GM12874 (cell line): ENCODE measurements around the gene NR4A3.

ENCODE experiments used
- TF ChIP-seq, protein P1 (sequence below): IDR thresholded peaks from 2 replicates; pipeline ENCODE4 v1.5.1; 2011; ENCODE audit warnings: low read depth, mild to moderate bottlenecking, control low read depth, low read length, moderate library complexity; ENCODE audit not compliant: insufficient read depth

The NR4A3 gene

DNA sequence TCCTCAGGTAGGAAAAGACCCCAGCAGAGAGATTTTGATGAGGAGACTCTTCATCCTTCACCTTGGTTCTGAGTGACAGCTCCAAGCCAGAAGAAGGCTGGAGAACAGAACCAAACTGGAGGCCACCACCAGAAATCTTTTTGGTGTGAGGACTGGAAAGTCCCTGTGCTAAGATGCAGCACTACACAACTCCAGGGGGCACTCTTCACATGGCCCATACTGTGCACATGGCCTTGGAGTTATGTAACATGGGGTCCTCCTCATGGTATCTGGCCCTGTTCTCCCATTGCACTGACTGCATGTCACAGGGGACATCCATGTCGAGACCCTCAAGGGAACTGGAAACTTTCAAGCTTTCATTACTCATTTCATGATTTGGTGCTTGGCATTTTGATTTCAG is 67.4 kb downstream of the NR4A3 start:
- TF ChIP-seq, protein P1, sequence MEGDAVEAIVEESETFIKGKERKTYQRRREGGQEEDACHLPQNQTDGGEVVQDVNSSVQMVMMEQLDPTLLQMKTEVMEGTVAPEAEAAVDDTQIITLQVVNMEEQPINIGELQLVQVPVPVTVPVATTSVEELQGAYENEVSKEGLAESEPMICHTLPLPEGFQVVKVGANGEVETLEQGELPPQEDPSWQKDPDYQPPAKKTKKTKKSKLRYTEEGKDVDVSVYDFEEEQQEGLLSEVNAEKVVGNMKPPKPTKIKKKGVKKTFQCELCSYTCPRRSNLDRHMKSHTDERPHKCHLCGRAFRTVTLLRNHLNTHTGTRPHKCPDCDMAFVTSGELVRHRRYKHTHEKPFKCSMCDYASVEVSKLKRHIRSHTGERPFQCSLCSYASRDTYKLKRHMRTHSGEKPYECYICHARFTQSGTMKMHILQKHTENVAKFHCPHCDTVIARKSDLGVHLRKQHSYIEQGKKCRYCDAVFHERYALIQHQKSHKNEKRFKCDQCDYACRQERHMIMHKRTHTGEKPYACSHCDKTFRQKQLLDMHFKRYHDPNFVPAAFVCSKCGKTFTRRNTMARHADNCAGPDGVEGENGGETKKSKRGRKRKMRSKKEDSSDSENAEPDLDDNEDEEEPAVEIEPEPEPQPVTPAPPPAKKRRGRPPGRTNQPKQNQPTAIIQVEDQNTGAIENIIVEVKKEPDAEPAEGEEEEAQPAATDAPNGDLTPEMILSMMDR: 0 out of 2 replicates have a peak, but pooled peaks have one; percentile 24

DNA sequence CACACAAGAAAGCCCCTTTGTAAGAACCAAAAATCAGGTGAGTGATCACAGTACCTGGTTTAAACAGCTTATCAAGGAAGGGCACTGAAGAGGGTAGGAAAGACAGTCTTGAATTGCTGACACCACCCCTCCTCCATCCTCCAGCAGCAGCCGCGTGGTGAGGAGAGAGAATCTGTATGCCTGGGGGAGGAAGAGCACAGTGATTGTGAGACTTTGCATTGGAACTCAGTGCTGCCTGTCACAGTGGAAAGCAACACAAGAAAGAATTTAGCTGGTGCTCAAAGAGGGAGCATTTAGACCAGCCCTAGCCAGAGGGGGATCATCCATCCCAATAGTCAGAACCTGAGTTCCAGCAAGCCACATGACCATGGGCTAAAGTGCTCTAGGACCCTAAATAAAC is 73.1 kb downstream of the NR4A3 start:
- TF ChIP-seq, protein P1: no peak

DNA sequence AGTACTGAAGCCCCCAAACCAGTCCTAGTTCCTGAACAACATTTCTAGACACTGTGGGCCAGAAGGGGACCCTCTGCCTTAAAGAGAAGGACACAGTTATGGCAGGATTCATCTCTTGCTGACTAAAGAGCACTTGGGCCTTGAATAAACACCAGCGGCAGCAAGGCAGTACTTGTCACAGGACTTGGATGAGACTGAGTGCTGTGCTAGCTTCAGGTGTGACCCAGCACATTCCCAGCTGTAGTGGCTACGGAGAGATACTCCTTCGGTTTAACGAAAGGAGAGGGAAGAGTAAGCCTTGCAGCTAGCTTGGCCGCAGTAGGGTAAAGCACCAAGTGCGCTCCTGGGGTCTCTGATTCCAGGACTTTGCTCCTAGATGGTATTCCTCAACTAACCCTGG is 73.8 kb downstream of the NR4A3 start:
- TF ChIP-seq, protein P1: no peak

DNA sequence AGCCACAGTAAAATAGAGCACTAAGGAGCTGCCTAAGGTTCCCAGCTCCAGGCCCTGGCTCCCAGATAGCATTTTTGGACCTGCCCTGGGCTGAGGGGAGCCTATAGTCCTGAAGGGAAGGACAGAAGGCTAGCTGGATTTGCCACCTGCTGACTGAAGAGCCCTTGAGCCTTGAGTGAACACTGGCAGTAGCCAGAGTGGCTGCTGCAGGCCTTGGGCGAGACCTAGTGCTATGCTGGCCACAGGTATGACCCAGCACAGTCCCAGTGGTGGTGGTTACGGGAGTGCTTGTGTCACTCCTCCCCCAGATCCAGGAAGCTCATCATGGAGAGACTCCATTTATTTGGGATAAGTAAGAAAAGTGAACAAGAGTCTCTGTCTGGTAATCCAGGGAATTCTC is 74.4 kb downstream of the NR4A3 start:
- TF ChIP-seq, protein P1: no peak

GRCh38 chr9:99903393-99903792 is 81.7 kb downstream of the NR4A3 start:
- TF ChIP-seq, protein P1: no peak

DNA sequence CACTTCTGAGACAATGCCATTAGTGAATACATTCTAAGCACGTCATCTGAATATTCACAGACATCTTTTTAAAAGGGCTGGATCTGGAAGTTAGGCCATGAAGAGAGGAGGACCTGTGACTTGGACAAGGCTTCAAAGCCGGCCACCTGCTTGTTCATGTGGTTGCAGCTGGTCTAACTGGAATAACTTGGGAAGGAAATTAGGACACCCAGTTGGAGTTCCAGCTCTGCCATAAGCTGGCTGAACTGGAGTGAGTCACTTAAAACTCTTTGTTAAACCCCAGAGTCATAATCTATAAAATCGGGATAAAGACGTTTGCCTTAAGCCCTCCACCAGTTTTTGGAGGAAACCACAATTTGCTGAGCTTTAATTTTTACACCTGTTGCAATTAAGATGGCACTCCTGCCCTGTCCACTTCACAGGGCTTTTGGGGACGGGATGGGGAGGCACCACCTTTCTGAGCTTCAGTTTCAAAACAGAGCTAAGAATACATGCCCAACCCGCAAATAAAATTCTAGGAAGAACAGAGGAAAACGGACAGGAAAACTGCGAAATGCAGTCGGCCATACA is 84.2 kb downstream of the NR4A3 start:
- TF ChIP-seq, protein P1: no peak

DNA sequence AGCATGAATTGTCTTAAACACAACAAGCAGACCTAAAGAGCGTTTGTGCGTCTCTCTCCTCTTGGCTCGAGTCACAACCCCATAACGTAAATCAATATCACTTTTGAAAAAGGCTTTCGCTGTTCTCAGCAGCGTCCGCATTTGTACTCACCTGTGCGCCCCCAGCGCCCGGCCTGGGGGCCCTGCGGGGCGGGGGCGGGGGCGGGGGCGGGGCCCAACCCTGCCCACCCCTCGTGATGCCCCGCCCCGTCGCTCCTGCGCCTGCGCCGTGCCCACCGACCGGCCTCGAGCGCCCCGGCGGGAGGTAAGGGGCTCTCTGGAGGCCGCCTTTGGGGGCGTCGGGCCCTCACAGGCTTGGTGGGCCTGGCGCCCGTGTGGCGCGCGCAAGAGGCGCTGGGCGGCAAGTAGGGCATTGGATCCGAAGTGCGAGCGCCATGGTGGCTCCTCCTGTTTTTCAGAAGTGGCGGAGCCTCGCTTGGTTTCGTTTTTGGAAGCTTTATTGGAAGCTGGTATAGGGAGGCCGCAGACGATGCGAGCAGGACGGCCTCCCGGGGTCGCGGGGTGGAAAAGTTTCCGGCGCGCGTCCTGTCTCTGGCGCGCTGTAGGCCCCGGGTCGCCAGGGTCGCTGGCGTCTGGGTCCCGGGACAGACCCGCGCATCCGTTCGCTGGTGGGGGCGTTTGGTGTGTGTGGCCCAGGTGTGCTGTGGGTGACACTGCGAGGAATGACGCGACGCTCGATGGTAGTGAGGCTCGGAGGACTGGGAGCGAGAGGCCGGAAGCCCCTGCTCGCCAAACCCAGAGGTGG is 84.9 kb downstream of the NR4A3 start, which contains the start of gene STX17:
Gene STX17, plus strand, starts transcription at position 252 of the 805 bp plus-strand sequence. CDS start 8,586 bp downstream, outside the sequence.
- TF ChIP-seq, protein P1: no peak
